GM12878 (cell line): ENCODE results near the gene CBLIF.

Experiments used
- CTCF ChIP-seq, 3 experiments: IDR thresholded peaks in 2 of 3; conservative IDR thresholded peaks in 1 of 3; 2 replicates each; pipeline ENCODE4 v1.5.1; 2011; ENCODE audit warnings: low read depth in 3 of 3, low read length in 3 of 3, mild to moderate bottlenecking in 3 of 3, control low read depth in 2 of 3, moderate library complexity in 2 of 3, inconsistent platforms in 1 of 3, mixed read lengths in 1 of 3; ENCODE audit not compliant: control insufficient read depth in 2 of 3, insufficient read depth in 1 of 3; ENCODE audit errors: extremely low read depth in 1 of 3
- EZH2 ChIP-seq: IDR thresholded peaks from 2 replicates; pipeline ENCODE4 v1.6.1; 2012; ENCODE audit warnings: low read depth, mild to moderate bottlenecking, control low read depth, inconsistent platforms, low read length, borderline replicate concordance; ENCODE audit not compliant: control insufficient read depth
- PBX3 ChIP-seq: IDR thresholded peaks from 2 replicates; pipeline ENCODE4 v1.6.1; 2011; ENCODE audit warnings: mild to moderate bottlenecking, low read depth, low read length, moderate library complexity; ENCODE audit not compliant: insufficient replicate concordance
- POLR2A ChIP-seq: IDR thresholded peaks from 2 replicates; pipeline ENCODE4 v1.6.1; 2011; ENCODE audit warnings: low read depth, mild to moderate bottlenecking, low read length
- POLR2AphosphoS5 ChIP-seq: IDR thresholded peaks from 2 replicates; pipeline ENCODE4 v1.6.1; 2011; ENCODE audit warnings: mild to moderate bottlenecking, low read length, inconsistent platforms
- RAD51 ChIP-seq: fragments of 450-650 bp; IDR thresholded peaks from 2 replicates; pipeline ENCODE4 v1.6.1; 2016; ENCODE audit warnings: moderate library complexity, mild to moderate bottlenecking, inconsistent platforms
- SRF ChIP-seq, 2 experiments: IDR thresholded peaks; 2 replicates each; pipeline ENCODE4 v1.6.1; 2011; ENCODE audit warnings: low read depth in 2 of 2, low read length in 2 of 2, mild to moderate bottlenecking in 1 of 2, moderate library complexity in 1 of 2

- TF ChIP-seq PBX3 (no peak), CTCF (IDR thresholded peaks at IDR 0.05 in 2 of 3, conservative IDR thresholded peaks at IDR 0.05 in 1 of 3; ENCODE audit: control insufficient read depth in 2 of 3, extremely low read depth in 1 of 3, insufficient read depth in 1 of 3, low read depth in 3 of 3, low read length in 3 of 3) (no peak), SRF (IDR thresholded peaks at IDR 0.05; ENCODE audit: low read depth in 2 of 2, low read length in 2 of 2) (no peak), EZH2 (no peak), POLR2A (no peak), RAD51 (no peak), POLR2AphosphoS5 (no peak)
These were observed 14.4 kb upstream of the CBLIF start for GRCh38 chr11:59859673-59860072.
